Breast epithelium (tissue), 4 donors: ENCODE measurements around the gene CRTC1. TPM values are rescaled to one million over a fixed set of nuclear protein-coding genes. Genes with fewer than 3 reads are reported as not detected.
"Not testable (repeated sequence)": the region's sequence is repeated elsewhere in the genome, so short reads cannot be mapped to it uniquely, and the experiment has no call there.

Experiments
- DNase-seq, 2 donors: peaks; one replicate each; pipeline ENCODE4 v3.0.0-alpha.2; 2019; ENCODE audit warnings: low spot score in 2 of 2
- H3K27ac ChIP-seq, 2 donors: fragments of 200-600 bp; sonication (generic) in 1 of 2; one replicate each; pipeline ENCODE4 v1.5.1; 2016 to 2019; ENCODE audit warnings: mild to moderate bottlenecking in 1 of 2
- H3K27me3 ChIP-seq, 2 donors: fragments of 200-600 bp; sonication (generic) in 1 of 2; one replicate each; pipeline versions ENCODE4 v1.5.1 to v1.6.0; 2017 to 2019; ENCODE audit warnings: control low read depth in 1 of 2, mild to moderate bottlenecking in 1 of 2
- H3K36me3 ChIP-seq: fragments of 200-600 bp; one replicate; pipeline ENCODE4 v1.5.1; 2019
- H3K4me1 ChIP-seq, 2 donors: fragments of 200-600 bp; sonication (generic); one replicate each; pipeline ENCODE4 v1.5.1; 2016 to 2019; ENCODE audit warnings: control low read depth in 1 of 2
- H3K4me3 ChIP-seq, 3 donors: fragments of 200-600 bp; sonication (generic); 1 replicate in 2 of 3; 2 replicates in 1 of 3; pipeline ENCODE4 v1.5.1; 2016 to 2019; ENCODE audit warnings: mild to moderate bottlenecking in 3 of 3, moderate library complexity in 2 of 3
- H3K9me3 ChIP-seq, 2 donors: fragments of 200-600 bp; sonication (generic) in 1 of 2; one replicate each; pipeline ENCODE4 v1.5.1; 2016 to 2019; ENCODE audit warnings: control low read depth in 1 of 2
- POLR2A ChIP-seq: fragments of 450-650 bp; IDR thresholded peaks from one replicate; pipeline ENCODE4 v1.6.1; 2016; ENCODE audit warnings: antibody characterized with exemption, mild to moderate bottlenecking, moderate library complexity
- POLR2AphosphoS5 ChIP-seq, 3 donors: sonication (generic); formaldehyde crosslinking; IDR thresholded peaks; one replicate each; pipeline ENCODE4 v1.6.1; 2017; ENCODE audit warnings: antibody characterized with exemption in 3 of 3
- intact Hi-C: fragments of 100-400 bp; cut with DNase I; formaldehyde crosslinking; loops from one replicate; pipeline ENCODE4 v1.15.1; 2023; ENCODE audit warnings: low total_unique reads
- total RNA-seq, 3 donors: library from RNA; depleted of rRNA; stranded (reverse); fragments of >200 nt; gene quantifications; one replicate each; pipeline ENCODE4 v1.1.0, GENCODE V29; 2016
- TF ChIP-seq, protein P1 (sequence below), 3 donors: fragments of 450-650 bp; IDR thresholded peaks; one replicate each; pipeline ENCODE4 v1.5.1; 2016 to 2017; ENCODE audit warnings: antibody characterized with exemption in 3 of 3, mild to moderate bottlenecking in 3 of 3, moderate library complexity in 3 of 3

Gene CRTC1
- total RNA-seq, 3 donors from 2014 or later, result 4.8 to 6.1 (median 5.9) TPM

DNA sequence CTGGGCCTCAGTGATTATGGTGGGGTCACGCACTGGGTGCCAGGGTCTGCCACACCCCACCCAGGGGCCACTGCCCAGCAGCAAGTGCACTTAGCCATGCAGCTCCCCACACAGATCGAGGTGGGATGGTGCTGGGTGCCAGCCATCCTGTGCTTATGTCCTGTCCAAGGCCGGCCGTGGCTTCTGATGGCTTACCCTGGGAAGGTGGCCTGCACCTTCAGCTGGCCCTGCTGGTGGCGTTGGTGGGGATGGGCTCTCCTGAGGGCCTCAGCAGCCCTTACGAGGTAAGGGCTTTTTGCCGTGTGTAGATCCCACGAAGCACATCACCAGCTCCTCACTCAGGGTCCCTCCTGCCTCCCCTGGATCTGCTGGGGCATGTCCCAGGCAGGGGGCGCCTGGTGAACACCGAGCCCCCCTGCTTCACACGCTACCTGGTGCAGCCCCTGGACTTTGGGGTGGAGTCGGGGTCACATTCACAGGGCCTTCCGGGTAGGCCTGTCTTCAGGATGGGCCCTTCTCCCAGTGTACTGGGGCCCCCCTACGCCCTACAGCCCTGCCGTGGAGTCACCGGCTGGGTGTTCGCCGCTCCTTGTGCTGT is 46.6 kb downstream of the CRTC1 start:
- Histone ChIP-seq H3K27ac (no peak overlapping the region), H3K4me3 (no peak overlapping the region), H3K27me3 (no peaks in the 10 kb centered on the region), H3K9me3 (no peaks in the 10 kb centered on the region), H3K4me1 (no peaks in the 10 kb centered on the region), H3K36me3 (no peaks in the 10 kb centered on the region)
- TF ChIP-seq, protein P1, sequence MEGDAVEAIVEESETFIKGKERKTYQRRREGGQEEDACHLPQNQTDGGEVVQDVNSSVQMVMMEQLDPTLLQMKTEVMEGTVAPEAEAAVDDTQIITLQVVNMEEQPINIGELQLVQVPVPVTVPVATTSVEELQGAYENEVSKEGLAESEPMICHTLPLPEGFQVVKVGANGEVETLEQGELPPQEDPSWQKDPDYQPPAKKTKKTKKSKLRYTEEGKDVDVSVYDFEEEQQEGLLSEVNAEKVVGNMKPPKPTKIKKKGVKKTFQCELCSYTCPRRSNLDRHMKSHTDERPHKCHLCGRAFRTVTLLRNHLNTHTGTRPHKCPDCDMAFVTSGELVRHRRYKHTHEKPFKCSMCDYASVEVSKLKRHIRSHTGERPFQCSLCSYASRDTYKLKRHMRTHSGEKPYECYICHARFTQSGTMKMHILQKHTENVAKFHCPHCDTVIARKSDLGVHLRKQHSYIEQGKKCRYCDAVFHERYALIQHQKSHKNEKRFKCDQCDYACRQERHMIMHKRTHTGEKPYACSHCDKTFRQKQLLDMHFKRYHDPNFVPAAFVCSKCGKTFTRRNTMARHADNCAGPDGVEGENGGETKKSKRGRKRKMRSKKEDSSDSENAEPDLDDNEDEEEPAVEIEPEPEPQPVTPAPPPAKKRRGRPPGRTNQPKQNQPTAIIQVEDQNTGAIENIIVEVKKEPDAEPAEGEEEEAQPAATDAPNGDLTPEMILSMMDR (IDR thresholded peaks at IDR 0.05), result no peak
- intact Hi-C loops, result no loop called here
- DNase-seq, result no peak

- TF ChIP-seq POLR2AphosphoS5 (IDR thresholded peaks at IDR 0.05), result no peak
- TF ChIP-seq, protein P1 (IDR thresholded peaks at IDR 0.05), result no peak
- TF ChIP-seq POLR2A, result no peak
- no peak overlapping the region for H3K27ac ChIP-seq
- H3K36me3 ChIP-seq, result no peaks in the 10 kb centered on the region
- H3K27me3 ChIP-seq, result no peaks in the 10 kb centered on the region
- DNase-seq, result no peak
- H3K4me3 ChIP-seq, result no peak overlapping the region
- H3K9me3 ChIP-seq, result no peaks in the 10 kb centered on the region
- H3K4me1 ChIP-seq, result no peaks in the 10 kb centered on the region
- intact Hi-C loops, result no loop called here
Measured at GRCh38 chr19:18730885-18731513, 47.5 kb downstream of the CRTC1 start.

GRCh38 chr19:18731562-18732008 is 48.1 kb downstream of the CRTC1 start:
- TF ChIP-seq POLR2AphosphoS5 (IDR thresholded peaks at IDR 0.05), result no peak
- TF ChIP-seq, protein P1 (IDR thresholded peaks at IDR 0.05), result no peak
- no peak for TF ChIP-seq POLR2A
- no peak for DNase-seq
- Histone ChIP-seq H3K27me3 (no peaks in the 10 kb centered on the region), H3K27ac (no peak overlapping the region), H3K4me3 (no peak overlapping the region), H3K9me3 (no peaks in the 10 kb centered on the region), H3K4me1 (no peaks in the 10 kb centered on the region), H3K36me3 (no peaks in the 10 kb centered on the region)
- intact Hi-C loops, result no loop called here

GRCh38 chr19:18733196-18733647 is 49.7 kb downstream of the CRTC1 start:
- Histone ChIP-seq H3K27ac (no peak overlapping the region), H3K9me3 (no peaks in the 10 kb centered on the region), H3K27me3 (no peaks in the 10 kb centered on the region), H3K4me1 (no peaks in the 10 kb centered on the region), H3K36me3 (no peaks in the 10 kb centered on the region), H3K4me3 (no peak overlapping the region)
- no peak for DNase-seq
- TF ChIP-seq, protein P1 (IDR thresholded peaks at IDR 0.05), result no peak
- TF ChIP-seq POLR2A (no peak), POLR2AphosphoS5 (IDR thresholded peaks at IDR 0.05) (no peak)
- intact Hi-C loops, result no loop called here

GRCh38 chr19:18733762-18734332 is 50.4 kb downstream of the CRTC1 start:
- intact Hi-C loops, H3K27me3 ChIP-seq, H3K36me3 ChIP-seq, H3K4me1 ChIP-seq, DNase-seq, H3K27ac ChIP-seq, H3K4me3 ChIP-seq, H3K9me3 ChIP-seq: not testable (repeated sequence)
